WERI-Rb-1 (cell line): ENCODE measurements around the gene DCXR.
A peak's percentile ranks its signal among the peaks of the same experiment; 100 is the strongest.

ENCODE experiments used
- DNase-seq: peaks from one replicate; pipeline ENCODE4 v3.0.0-alpha.2; 2020
- H3K27ac ChIP-seq: fragments of 250-450 bp; sonication (Bioruptor Pico); 2 replicates; pipeline ENCODE4 v1.5.1; 2020; ENCODE audit warnings: mild to moderate bottlenecking, moderate library complexity
- H3K27me3 ChIP-seq: fragments of 250-450 bp; sonication (Bioruptor Pico); 2 replicates; pipeline ENCODE4 v1.5.1; 2021; ENCODE audit warnings: mild to moderate bottlenecking, low read depth, moderate library complexity; ENCODE audit not compliant: insufficient read depth, severe bottlenecking
- H3K36me3 ChIP-seq: fragments of 250-450 bp; sonication (Bioruptor Pico); 2 replicates; pipeline ENCODE4 v1.5.1; 2020; ENCODE audit warnings: mild to moderate bottlenecking, moderate library complexity
- H3K4me3 ChIP-seq: 2 replicates; pipeline ENCODE4 v1.5.1; 2011; ENCODE audit warnings: low read depth, mild to moderate bottlenecking, control low read depth, low read length
- H3K9me3 ChIP-seq: fragments of 250-450 bp; sonication (Bioruptor Pico); 2 replicates; pipeline ENCODE4 v1.5.1; 2021; ENCODE audit warnings: mild to moderate bottlenecking, moderate library complexity; ENCODE audit not compliant: severe bottlenecking
- TF ChIP-seq, protein P1 (sequence below): IDR thresholded peaks from 2 replicates; pipeline ENCODE4 v1.5.1; 2011; ENCODE audit warnings: low read depth, mild to moderate bottlenecking, control low read depth, inconsistent platforms, low read length

Gene DCXR

DNA sequence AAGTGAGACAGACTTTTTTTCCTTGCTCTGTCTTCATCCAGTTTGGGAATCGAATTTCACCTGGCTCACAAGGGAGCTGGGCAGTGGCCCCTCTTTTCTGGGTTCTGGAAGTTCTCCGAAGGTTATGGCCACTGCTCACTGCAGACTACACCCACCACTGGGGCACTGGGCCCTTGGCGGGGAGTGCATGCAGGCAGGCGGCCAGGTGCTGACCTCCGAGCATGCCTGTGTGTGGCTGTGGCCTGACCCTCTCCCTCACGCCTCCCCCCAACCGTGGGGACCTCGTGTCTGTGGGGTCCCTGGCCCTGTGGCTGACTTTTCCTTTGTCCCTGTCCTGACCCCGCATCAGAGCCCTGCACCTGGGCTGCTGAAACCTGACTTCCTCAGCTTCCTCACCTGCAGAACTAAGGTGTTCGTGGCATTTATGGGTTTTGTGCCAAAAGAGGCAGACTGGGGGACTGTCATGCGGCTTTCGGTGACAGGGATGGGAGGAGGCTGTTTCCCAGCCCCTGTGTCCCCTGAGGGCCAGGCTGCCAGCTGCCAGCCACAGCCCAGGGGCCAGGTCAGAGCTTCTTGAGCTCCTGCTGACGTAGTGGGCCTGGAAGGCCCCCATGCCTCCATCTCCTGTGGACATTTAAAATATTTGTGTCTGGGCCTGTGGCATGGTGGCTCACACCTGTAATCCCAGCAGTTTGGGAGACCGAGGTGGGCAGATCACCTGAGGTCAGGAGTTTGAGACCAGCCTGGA is 38.6 kb downstream of the DCXR start:
- no peaks in the 10 kb centered on the region for H3K27me3 ChIP-seq
- no peaks in the 10 kb centered on the region for H3K9me3 ChIP-seq
- DNase-seq: no peak
- peaks cover 25% of the 10 kb centered on the region for H3K36me3 ChIP-seq
- no peak overlapping the region for H3K27ac ChIP-seq
- TF ChIP-seq, protein P1, sequence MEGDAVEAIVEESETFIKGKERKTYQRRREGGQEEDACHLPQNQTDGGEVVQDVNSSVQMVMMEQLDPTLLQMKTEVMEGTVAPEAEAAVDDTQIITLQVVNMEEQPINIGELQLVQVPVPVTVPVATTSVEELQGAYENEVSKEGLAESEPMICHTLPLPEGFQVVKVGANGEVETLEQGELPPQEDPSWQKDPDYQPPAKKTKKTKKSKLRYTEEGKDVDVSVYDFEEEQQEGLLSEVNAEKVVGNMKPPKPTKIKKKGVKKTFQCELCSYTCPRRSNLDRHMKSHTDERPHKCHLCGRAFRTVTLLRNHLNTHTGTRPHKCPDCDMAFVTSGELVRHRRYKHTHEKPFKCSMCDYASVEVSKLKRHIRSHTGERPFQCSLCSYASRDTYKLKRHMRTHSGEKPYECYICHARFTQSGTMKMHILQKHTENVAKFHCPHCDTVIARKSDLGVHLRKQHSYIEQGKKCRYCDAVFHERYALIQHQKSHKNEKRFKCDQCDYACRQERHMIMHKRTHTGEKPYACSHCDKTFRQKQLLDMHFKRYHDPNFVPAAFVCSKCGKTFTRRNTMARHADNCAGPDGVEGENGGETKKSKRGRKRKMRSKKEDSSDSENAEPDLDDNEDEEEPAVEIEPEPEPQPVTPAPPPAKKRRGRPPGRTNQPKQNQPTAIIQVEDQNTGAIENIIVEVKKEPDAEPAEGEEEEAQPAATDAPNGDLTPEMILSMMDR: no peak
- H3K4me3 ChIP-seq: no peak overlapping the region

DNA sequence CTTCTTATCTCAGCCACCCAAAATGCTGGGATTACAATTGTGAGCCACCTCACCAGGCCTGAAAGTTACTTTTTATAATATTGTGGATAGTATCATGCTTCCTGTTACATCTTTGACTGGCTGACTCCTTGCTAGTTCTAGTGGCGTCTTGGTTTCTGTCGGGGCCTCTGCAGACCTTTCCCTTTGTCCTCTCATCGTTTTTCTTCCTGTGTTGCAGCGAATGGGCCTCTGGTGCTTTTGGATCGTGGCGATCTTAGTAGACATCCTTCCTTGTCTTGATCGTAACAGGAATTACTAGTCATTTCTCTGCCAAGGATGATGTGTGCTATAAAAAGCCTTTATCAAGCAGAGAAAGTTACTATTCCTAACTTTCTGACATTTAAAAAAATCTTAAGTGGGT is 39.3 kb downstream of the DCXR start:
- H3K27me3 ChIP-seq: no peaks in the 10 kb centered on the region
- no peak for DNase-seq
- TF ChIP-seq, protein P1: no peak
- no peak overlapping the region for H3K27ac ChIP-seq
- no peak overlapping the region for H3K4me3 ChIP-seq
- peaks cover 31% of the 10 kb centered on the region for H3K36me3 ChIP-seq
- no peaks in the 10 kb centered on the region for H3K9me3 ChIP-seq

DNA sequence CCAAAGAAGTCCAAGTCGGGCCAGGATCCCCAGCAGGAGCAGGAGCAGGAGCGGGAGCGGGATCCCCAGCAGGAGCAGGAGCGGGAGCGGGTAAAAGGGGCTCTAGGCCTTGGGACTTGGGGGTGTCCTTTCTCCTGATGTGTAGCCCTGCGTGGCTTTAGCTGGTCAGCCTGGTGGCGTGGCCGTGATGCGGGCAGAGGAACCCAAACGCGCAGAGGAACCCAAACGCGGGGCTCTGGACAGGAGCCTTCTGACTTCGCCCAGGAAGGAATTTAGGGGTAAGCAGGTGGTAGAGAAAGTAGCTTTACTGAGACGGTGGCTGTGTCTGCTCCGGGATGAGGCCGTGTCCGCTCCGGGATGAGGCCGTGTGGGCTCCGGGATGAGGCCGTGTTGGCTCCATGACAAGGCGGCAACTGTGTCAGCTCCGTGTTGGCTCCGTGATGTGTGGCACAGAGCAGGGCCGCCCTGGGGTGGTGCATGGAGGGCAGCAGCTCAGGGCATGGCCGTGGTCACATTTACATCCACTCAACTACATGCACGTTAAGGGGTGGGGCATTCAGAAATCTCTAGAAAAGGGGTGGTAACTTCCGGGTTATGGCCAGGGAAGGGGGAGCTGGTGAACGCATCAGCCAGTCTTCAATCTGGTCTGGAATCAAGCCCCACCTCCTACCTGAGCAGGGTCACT is 40.6 kb downstream of the DCXR start:
- Histone ChIP-seq H3K27ac (no peak overlapping the region), H3K27me3 (no peaks in the 10 kb centered on the region), H3K4me3 (no peak overlapping the region), H3K36me3 (peaks cover 34% of the 10 kb centered on the region), H3K9me3 (no peaks in the 10 kb centered on the region)
- peak; percentile 6 for DNase-seq
- TF ChIP-seq, protein P1: no peak

DNA sequence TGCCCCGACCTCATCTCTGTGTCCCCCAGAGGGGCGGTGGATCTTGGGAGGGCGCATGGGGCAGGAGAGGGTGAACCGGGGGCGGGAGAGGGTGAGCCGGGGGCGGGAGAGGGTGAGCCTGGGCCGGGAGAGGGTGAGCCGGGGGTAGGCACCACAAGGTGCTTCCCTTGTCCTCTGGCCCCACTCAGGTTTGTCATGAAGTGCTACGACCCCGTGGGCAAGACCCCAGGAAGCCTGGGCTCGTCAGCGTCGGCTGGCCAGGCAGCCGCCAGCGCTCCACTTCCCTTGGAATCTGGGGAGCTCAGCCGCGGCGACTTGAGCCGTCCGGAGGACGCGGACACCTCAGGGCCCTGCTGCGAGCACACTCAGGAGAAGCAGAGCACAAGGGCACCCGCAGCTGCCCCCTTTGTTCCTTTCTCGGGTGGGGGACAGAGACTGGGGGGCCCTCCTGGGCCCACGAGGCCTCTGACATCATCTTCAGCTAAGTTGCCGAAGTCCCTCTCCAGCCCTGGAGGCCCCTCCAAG is 41.2 kb downstream of the DCXR start:
- H3K9me3 ChIP-seq: no peaks in the 10 kb centered on the region
- no peak overlapping the region for H3K27ac ChIP-seq
- H3K36me3 ChIP-seq: peaks cover 36% of the 10 kb centered on the region
- TF ChIP-seq, protein P1: no peak
- peak; percentile 6 for DNase-seq
- H3K4me3 ChIP-seq: no peak overlapping the region
- no peaks in the 10 kb centered on the region for H3K27me3 ChIP-seq

DNA sequence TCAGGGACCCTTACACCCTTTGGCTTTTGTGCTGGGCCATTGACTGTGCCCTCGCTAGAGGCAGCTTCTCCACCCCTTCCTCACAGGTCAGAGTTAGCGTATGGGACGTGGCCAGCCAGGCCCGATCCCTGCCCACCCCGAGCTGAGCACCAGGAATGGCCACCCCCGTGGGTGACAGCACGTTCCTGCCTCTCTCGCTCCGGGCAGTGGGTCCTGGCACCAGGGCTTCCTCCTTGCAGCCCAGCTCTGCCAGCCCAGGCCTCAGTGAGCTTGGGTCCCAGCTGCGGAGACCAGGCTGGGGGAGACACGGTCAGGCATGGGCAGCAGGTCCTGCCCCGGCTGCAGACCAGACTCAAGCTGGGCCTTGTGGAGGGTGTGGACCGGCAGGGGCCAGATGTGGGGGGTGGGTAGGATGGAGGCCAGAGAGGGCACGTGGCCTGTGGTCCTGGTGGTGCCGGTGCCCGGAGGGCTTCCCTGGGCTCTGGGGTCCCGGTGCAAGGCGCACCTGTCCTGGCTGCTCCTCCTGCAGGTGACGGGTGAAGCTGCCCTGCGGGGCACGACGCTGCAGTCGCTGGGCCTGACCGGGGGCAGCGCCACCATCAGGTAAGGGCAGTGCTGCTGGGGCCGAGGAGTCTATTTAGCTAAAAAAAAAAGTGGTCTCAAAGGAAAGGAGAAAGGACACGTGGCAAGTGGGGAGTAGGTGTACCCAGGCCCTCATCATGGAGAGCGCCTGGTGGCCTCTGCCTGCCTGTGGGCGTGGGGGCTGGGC is 41.9 kb downstream of the DCXR start:
- H3K4me3 ChIP-seq: no peak overlapping the region
- H3K36me3 ChIP-seq: peaks cover 42% of the 10 kb centered on the region
- TF ChIP-seq, protein P1: no peak
- DNase-seq: peak; percentile 12
- no peaks in the 10 kb centered on the region for H3K27me3 ChIP-seq
- H3K9me3 ChIP-seq: no peaks in the 10 kb centered on the region
- no peak overlapping the region for H3K27ac ChIP-seq
